PC-3 (cell line): ENCODE data around the gene HIGD1B. TPM values are rescaled to one million over a fixed set of nuclear protein-coding genes. Genes with fewer than 3 reads are reported as not detected.

Experiments used
- ATAC-seq: fragments of 200-7000 bp; cut with Tn5 transposase; 2 replicates; pipeline ENCODE4 v1.9.1; 2020; ENCODE audit warnings: mild to moderate bottlenecking, moderate library complexity
- BruUV-seq: library from RNA; stranded (reverse); fragments of 400-500 nt; replicated peaks from 2 replicates; lab custom pipeline; 2021; lab: Mats Ljungman, UMichigan
- CTCF ChIA-PET: fragments of 300-600 bp; sonication (Branson Sonifier 250); formaldehyde crosslinking; loops from one replicate; lab custom pipeline; 2022; ENCODE audit warnings: antibody characterized with exemption; lab: Charles Lee
- POLR2A ChIA-PET: fragments of 300-600 bp; sonication (Branson Sonifier 250); formaldehyde crosslinking; loops from one replicate; lab custom pipeline; 2022; ENCODE audit warnings: antibody characterized with exemption; ENCODE audit not compliant: unreplicated experiment; lab: Charles Lee
- DNase-seq: peaks from one replicate; pipeline ENCODE4 v3.0.0-alpha.2; 2015
- H2AFZ ChIP-seq: fragments of 300-600 bp; sonication (generic); 2 replicates; pipeline ENCODE4 v1.6.0; 2016; ENCODE audit warnings: antibody characterized with exemption, low read length
- H3F3A ChIP-seq: fragments of 300-600 bp; sonication (generic); one replicate; pipeline ENCODE4 v1.6.0; 2017; ENCODE audit warnings: antibody characterized with exemption, low read length, control low read depth, mild to moderate bottlenecking; ENCODE audit not compliant: unreplicated experiment
- H3K27ac ChIP-seq: fragments of 300-600 bp; sonication (generic); 2 replicates; pipeline ENCODE4 v1.5.1; 2016; ENCODE audit warnings: mild to moderate bottlenecking, low read length
- H3K27me3 ChIP-seq: fragments of 300-600 bp; sonication (generic); 2 replicates; pipeline ENCODE4 v1.6.1; 2016; ENCODE audit warnings: low read length, mixed read lengths
- H3K36me3 ChIP-seq: fragments of 300-600 bp; sonication (generic); 2 replicates; pipeline ENCODE4 v1.6.1; 2016; ENCODE audit warnings: low read depth, mixed run types, low read length, mixed read lengths
- H3K4me1 ChIP-seq: fragments of 300-600 bp; sonication (generic); 2 replicates; pipeline ENCODE4 v1.5.1; 2016; ENCODE audit warnings: low read length; ENCODE audit not compliant: insufficient read depth
- H3K4me2 ChIP-seq: fragments of 300-600 bp; sonication (generic); 2 replicates; pipeline ENCODE4 v1.6.0; 2016; ENCODE audit warnings: low read length
- H3K4me3 ChIP-seq: fragments of 300-600 bp; sonication (generic); 2 replicates; pipeline ENCODE4 v1.5.1; 2016; ENCODE audit warnings: mild to moderate bottlenecking, low read length, mixed read lengths
- H3K79me2 ChIP-seq: fragments of 300-600 bp; sonication (generic); 2 replicates; pipeline ENCODE4 v1.6.1; 2017; ENCODE audit warnings: low read length, mixed read lengths
- H3K9ac ChIP-seq: fragments of 300-600 bp; sonication (generic); 2 replicates; pipeline ENCODE4 v1.6.0; 2016; ENCODE audit warnings: mild to moderate bottlenecking, low read length
- H3K9me2 ChIP-seq: fragments of 300-600 bp; sonication (generic); replicated peaks from 2 replicates; pipeline ENCODE4 v1.6.1; 2016; ENCODE audit warnings: mixed run types, low read length, mixed read lengths
- H3K9me3 ChIP-seq: fragments of 300-600 bp; sonication (generic); 2 replicates; pipeline ENCODE4 v1.6.1; 2016; ENCODE audit warnings: low read length, mixed read lengths
- H4K20me1 ChIP-seq: fragments of 300-600 bp; sonication (generic); 2 replicates; pipeline ENCODE4 v1.6.1; 2016; ENCODE audit warnings: low read length, mixed read lengths
- CTCF ChIP-seq: fragments of 300-600 bp; sonication (generic); conservative IDR thresholded peaks from 2 replicates; pipeline ENCODE4 v1.5.1; 2017; ENCODE audit warnings: antibody characterized with exemption, low read depth, mild to moderate bottlenecking, low read length
- EZH2 ChIP-seq: fragments of 300-600 bp; sonication (generic); IDR thresholded peaks from one replicate; pipeline ENCODE4 v1.6.1; 2017; ENCODE audit warnings: antibody characterized with exemption, mild to moderate bottlenecking, low read length; ENCODE audit not compliant: unreplicated experiment
- EZH2phosphoT487 ChIP-seq: fragments of 300-600 bp; sonication (generic); IDR thresholded peaks from 2 replicates; pipeline ENCODE4 v1.6.1; 2018; ENCODE audit warnings: mild to moderate bottlenecking, antibody characterized with exemption, low read length, borderline replicate concordance
- intact Hi-C: fragments of 100-400 bp; cut with micrococcal nuclease; formaldehyde crosslinking; loops from 2 replicates; pipeline ENCODE4 v1.9.0; 2023
- total RNA-seq: library from RNA; depleted of rRNA; stranded (reverse); fragments of >200 nt; gene quantifications from 2 replicates; pipeline ENCODE4 v1.2.3, GENCODE V29; 2014

HIGD1B gene
- total RNA-seq, 1 experiment from 2014 or later: not detected

DNA sequence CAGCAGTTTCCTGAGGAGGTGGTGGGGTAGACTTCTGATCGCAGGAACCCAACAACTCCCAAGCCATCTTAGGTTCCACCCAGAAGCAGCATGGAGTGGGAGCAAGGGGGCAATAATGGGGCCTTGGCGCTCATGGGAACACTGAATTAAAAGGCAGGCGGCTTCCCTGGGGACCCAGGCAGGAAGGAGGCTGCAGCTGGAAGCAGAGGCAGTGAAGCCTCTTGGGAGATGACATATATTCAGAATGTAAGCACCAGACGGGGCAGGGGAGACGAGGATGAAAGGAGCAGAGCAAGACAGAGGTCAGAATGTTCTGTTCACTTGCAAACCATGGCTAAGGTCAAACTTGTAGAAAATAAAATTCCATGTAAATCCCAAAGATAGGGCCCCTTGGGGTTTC, 2.9 kb downstream of the HIGD1B start:
- no peak overlapping the region for H3K9ac ChIP-seq
- no peaks in the 10 kb centered on the region for H3K9me2 ChIP-seq
- no peaks in the 10 kb centered on the region for H3F3A ChIP-seq
- no peaks in the 10 kb centered on the region for H3K27me3 ChIP-seq
- peaks cover 48% of the 10 kb centered on the region for H3K36me3 ChIP-seq
- POLR2A ChIA-PET: no interaction called here
- BruUV-seq: no TSS peak
- DNase-seq (no peak), ATAC-seq (no peak)
- no peak overlapping the region for H3K4me2 ChIP-seq
- H3K79me2 ChIP-seq: no peaks in the 10 kb centered on the region
- CTCF ChIA-PET: no interaction called here
- no peak overlapping the region for H3K4me3 ChIP-seq
- H3K4me1 ChIP-seq: no peaks in the 10 kb centered on the region
- intact Hi-C loops: no loop called here
- no peaks in the 10 kb centered on the region for H4K20me1 ChIP-seq
- no peak for TF ChIP-seq EZH2phosphoT487
- TF ChIP-seq EZH2: no peak
- no peak for TF ChIP-seq CTCF
- no peak overlapping the region for H2AFZ ChIP-seq
- no peak overlapping the region for H3K27ac ChIP-seq
- H3K9me3 ChIP-seq: no peaks in the 10 kb centered on the region

- Histone ChIP-seq H3F3A (no peaks in the 10 kb centered on the region), H3K9ac (no peak overlapping the region), H2AFZ (no peak overlapping the region), H3K4me1 (no peaks in the 10 kb centered on the region), H3K36me3 (peaks cover 81% of the 10 kb centered on the region), H3K9me2 (no peaks in the 10 kb centered on the region), H3K4me2 (no peak overlapping the region), H3K4me3 (no peak overlapping the region), H3K9me3 (no peaks in the 10 kb centered on the region), H3K79me2 (no peaks in the 10 kb centered on the region), H3K27ac (no peak overlapping the region), H4K20me1 (no peaks in the 10 kb centered on the region), H3K27me3 (no peaks in the 10 kb centered on the region)
- TF ChIP-seq EZH2phosphoT487 (no peak), EZH2 (no peak), CTCF (no peak)
- no TSS peak for BruUV-seq
- ATAC-seq (no peak), DNase-seq (no peak)
- intact Hi-C loops: no loop called here
- ChIA-PET CTCF (no interaction called here), POLR2A (no interaction called here)
These were observed 6.5 kb downstream of the HIGD1B start for GRCh38 chr17:44854192-44854591.

DNA sequence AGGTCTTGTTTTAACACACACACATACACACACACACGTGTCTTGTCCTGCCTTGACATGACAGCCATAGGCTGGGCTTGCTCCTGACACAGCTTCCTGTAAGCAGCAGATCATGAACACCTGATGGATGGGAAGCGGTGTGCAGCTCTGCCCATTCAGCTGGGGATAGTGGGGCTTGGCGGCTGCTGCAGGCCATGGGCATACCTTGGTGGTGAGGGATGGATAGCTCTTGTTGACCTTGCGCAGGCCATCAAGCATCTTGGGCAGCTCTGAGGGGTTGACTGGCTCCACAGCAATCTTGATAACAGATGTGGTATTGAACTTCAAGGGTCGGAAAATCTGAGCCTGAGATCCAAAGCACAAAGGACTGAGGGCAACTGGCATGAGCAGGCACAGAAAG, 12.0 kb downstream of the HIGD1B start:
- Histone ChIP-seq H3K4me2 (no peak overlapping the region), H3K36me3 (peaks cover 91% of the 10 kb centered on the region), H3K27ac (no peak overlapping the region), H4K20me1 (no peaks in the 10 kb centered on the region), H3K79me2 (no peaks in the 10 kb centered on the region), H3K9me2 (no peaks in the 10 kb centered on the region), H3F3A (no peaks in the 10 kb centered on the region), H3K4me3 (no peak overlapping the region), H2AFZ (no peak overlapping the region), H3K9ac (no peak overlapping the region), H3K9me3 (no peaks in the 10 kb centered on the region), H3K4me1 (no peaks in the 10 kb centered on the region), H3K27me3 (no peaks in the 10 kb centered on the region)
- ATAC-seq (no peak), DNase-seq (no peak)
- TF ChIP-seq EZH2 (no peak), EZH2phosphoT487 (no peak), CTCF (no peak)
- BruUV-seq: no TSS peak
- CTCF ChIA-PET: no interaction called here
- intact Hi-C loops: no loop called here
- POLR2A ChIA-PET: no interaction called here
